HepG2 (cell line): ENCODE results near the gene CLIC3. TPM values are rescaled to one million over a fixed set of nuclear protein-coding genes. Genes with fewer than 3 reads are reported as not detected.

Experiments used
- ATAC-seq: fragments of 200-7000 bp; cut with Tn5 transposase; 3 replicates; pipeline ENCODE4 v1.9.1; 2020; ENCODE audit warnings: mild to moderate bottlenecking, moderate library complexity
- BruUV-seq: library from RNA; stranded (reverse); fragments of 400-500 nt; replicated peaks from 2 replicates; lab custom pipeline; 2021; lab: Mats Ljungman, UMichigan
- CTCF ChIA-PET: fragments of 300-600 bp; formaldehyde crosslinking; extraction: SDS; loops from one replicate; lab custom pipeline; 2021; ENCODE audit warnings: low total read pairs, inconsistent platforms, low intra/inter-chr PET ratio; lab: Yijun Ruan, JAX
- POLR2A ChIA-PET: fragments of 350-600 bp; sonication (Branson Sonifier 250); formaldehyde crosslinking; loops from one replicate; lab custom pipeline; 2020; ENCODE audit warnings: antibody characterized with exemption, inconsistent platforms; lab: Yijun Ruan, JAX
- DNase-seq: peaks from one replicate; pipeline ENCODE4 v3.0.0-alpha.2; 2015; ENCODE audit warnings: low spot score
- FAIRE-seq: peaks from 3 replicates; lab custom pipeline; 2011; peaks lifted over from hg19 to GRCh38; lab: Jason Lieb, UNC
- H2AFZ ChIP-seq: one replicate; pipeline ENCODE4 v1.6.1; 2011; ENCODE audit warnings: low read length, inconsistent platforms
- H3K27ac ChIP-seq: fragments of 300-600 bp; 3 replicates; pipeline ENCODE4 v1.8.0; 2011; ENCODE audit warnings: mixed run types, mild to moderate bottlenecking, mixed read lengths, low read length, inconsistent platforms; ENCODE audit not compliant: insufficient read depth; ENCODE audit errors: extremely low read length
- H3K27me3 ChIP-seq, 2 experiments: fragments of 200-600 bp in 1 of 2; 2 replicates in 1 of 2; 3 replicates in 1 of 2; pipeline versions ENCODE4 v1.6.0 to v1.8.0; 2011; ENCODE audit warnings: low read length in 2 of 2, mild to moderate bottlenecking in 2 of 2, moderate library complexity in 2 of 2, inconsistent platforms in 1 of 2; ENCODE audit not compliant: insufficient read depth in 2 of 2, control insufficient read depth in 1 of 2
- H3K36me3 ChIP-seq, 2 experiments: fragments of 200-600 bp in 1 of 2; replicated peaks in 1 of 2; 2 replicates in 1 of 2; 3 replicates in 1 of 2; pipeline versions ENCODE4 v1.5.1 to v1.8.0; 2011; ENCODE audit warnings: low read length in 2 of 2, inconsistent platforms in 1 of 2; ENCODE audit not compliant: insufficient read depth in 2 of 2, control insufficient read depth in 1 of 2
- H3K4me1 ChIP-seq: 2 replicates; pipeline ENCODE4 v1.5.1; 2012; ENCODE audit warnings: low read length, inconsistent platforms; ENCODE audit not compliant: insufficient read depth
- H3K4me2 ChIP-seq: 2 replicates; pipeline ENCODE4 v1.6.0; 2011; ENCODE audit warnings: low read depth, low read length, inconsistent platforms
- H3K4me3 ChIP-seq, 3 experiments: fragments of 200-600 bp in 1 of 3; sonication (generic), shearing (Covaris generic) in 1 of 3; replicated peaks in 1 of 3; 2 replicates each; pipeline ENCODE4 v1.5.1; 2011 to 2016; ENCODE audit warnings: low read length in 3 of 3, inconsistent platforms in 2 of 3, low read depth in 2 of 3, mild to moderate bottlenecking in 2 of 3, control low read depth in 1 of 3, mixed read lengths in 1 of 3; ENCODE audit not compliant: insufficient read depth in 1 of 3
- H3K79me2 ChIP-seq: one replicate; pipeline ENCODE4 v1.6.1; 2011; ENCODE audit warnings: low read length, inconsistent platforms; ENCODE audit not compliant: insufficient read depth
- H3K9ac ChIP-seq: 2 replicates; pipeline ENCODE4 v1.6.0; 2011; ENCODE audit warnings: mild to moderate bottlenecking, low read depth, low read length, inconsistent platforms; ENCODE audit not compliant: insufficient read depth
- H3K9me3 ChIP-seq: 2 replicates; pipeline ENCODE4 v1.5.1; 2012; ENCODE audit warnings: mild to moderate bottlenecking, low read length
- H4K20me1 ChIP-seq: 2 replicates; pipeline ENCODE4 v1.6.0; 2011; ENCODE audit warnings: inconsistent platforms, mild to moderate bottlenecking, low read length, moderate library complexity; ENCODE audit not compliant: insufficient read depth
- CBX1 ChIP-seq: IDR thresholded peaks from one replicate; pipeline ENCODE4 v1.6.1; 2016; ENCODE audit warnings: antibody characterized with exemption, low read depth
- HCFC1 ChIP-seq: fragments of 150-350 bp; IDR thresholded peaks from 2 replicates; pipeline ENCODE4 v1.6.1; 2014; ENCODE audit warnings: low read depth, low read length
- KLF15 ChIP-seq: sonication (generic); formaldehyde crosslinking; IDR thresholded peaks from 2 replicates; pipeline ENCODE4 v1.8.1; 2023; ENCODE audit warnings: borderline replicate concordance, mild to moderate bottlenecking, inconsistent platforms, missing genetic modification reagents, mixed read lengths
- POGZ ChIP-seq: sonication (generic); formaldehyde crosslinking; IDR thresholded peaks from 2 replicates; pipeline ENCODE4 v1.4.0; 2020; ENCODE audit warnings: mild to moderate bottlenecking, missing genetic modification reagents
- STAG1 ChIP-seq: sonication (generic); formaldehyde crosslinking; IDR thresholded peaks from 2 replicates; pipeline ENCODE4 v1.4.0; 2020; ENCODE audit warnings: missing genetic modification reagents
- ZEB1 ChIP-seq: IDR thresholded peaks from 2 replicates; pipeline ENCODE4 v1.6.1; 2012; ENCODE audit warnings: mild to moderate bottlenecking, low read depth, inconsistent platforms; ENCODE audit not compliant: insufficient replicate concordance
- ZMYM3 ChIP-seq: sonication (generic); formaldehyde crosslinking; IDR thresholded peaks from 2 replicates; pipeline ENCODE4 v1.5.1; 2020; ENCODE audit warnings: mild to moderate bottlenecking, missing genetic modification reagents
- ZNF138 ChIP-seq: sonication (generic); formaldehyde crosslinking; IDR thresholded peaks from 2 replicates; pipeline ENCODE4 v1.5.0; 2020; ENCODE audit warnings: mild to moderate bottlenecking, low read depth, missing genetic modification reagents
- ZNF331 ChIP-seq: sonication (generic); formaldehyde crosslinking; IDR thresholded peaks from 2 replicates; pipeline ENCODE4 v1.4.0; 2020; ENCODE audit warnings: missing genetic modification reagents
- ZNF382 ChIP-seq: sonication (generic); formaldehyde crosslinking; IDR thresholded peaks from 2 replicates; pipeline ENCODE4 v1.5.0; 2020; ENCODE audit warnings: missing genetic modification reagents, mild to moderate bottlenecking, borderline replicate concordance
- ZNF776 ChIP-seq: sonication (generic); formaldehyde crosslinking; IDR thresholded peaks from 2 replicates; pipeline ENCODE4 v1.4.0; 2020; ENCODE audit warnings: mild to moderate bottlenecking, missing genetic modification reagents
- ZNF850 ChIP-seq: sonication (generic); formaldehyde crosslinking; conservative IDR thresholded peaks from 2 replicates; pipeline ENCODE4 v1.9.0; 2021; ENCODE audit warnings: mild to moderate bottlenecking, missing genetic modification reagents
- WGBS: methylation state at CpG from one replicate; pipeline ENCODE4 v1.1.6; 2017; ENCODE audit warnings: low lambda C conversion rate; 5-methylcytosine and 5-hydroxymethylcytosine counted together
- in situ Hi-C: cut with HindIII; loops from 2 replicates; pipeline ENCODE4 v1.10.0; 2017; ENCODE audit warnings: low pct_unique_long_range_greater_than_20kb; ENCODE audit not compliant: extremely low pct_ligation_motif_present
- intact Hi-C: fragments of 100-400 bp; cut with micrococcal nuclease; formaldehyde crosslinking; loops from one replicate; pipeline ENCODE4 v1.10.0; 2022; ENCODE audit not compliant: unreplicated experiment
- polyA plus RNA-seq, 8 experiments: library from polyadenylated mRNA; depleted of rRNA in 3 of 8; stranded (reverse) in 7 of 8; unstranded in 1 of 8; fragments of >200 nt; fragmentation: Illumina TruSeq in 4 of 8; extraction: Trizol in 4 of 8; gene quantifications; 2 replicates each; pipeline versions ENCODE4 v1.2.1 to v1.2.3, GENCODE V29; 2011 to 2016; ENCODE audit warnings: low read depth in 4 of 8, missing spikeins in 1 of 8, mixed read lengths in 1 of 8; ENCODE audit not compliant: insufficient read depth in 1 of 8
- total RNA-seq, 5 experiments: library from RNA; depleted of rRNA; stranded (reverse); fragments of >200 nt; fragmentation: Illumina TruSeq; extraction: Trizol; gene quantifications; 2 replicates each; pipeline ENCODE4 v1.2.3, GENCODE V29; 2016; ENCODE audit warnings: low read depth in 1 of 5
- TF ChIP-seq, protein P1 (sequence below): sonication (generic); formaldehyde crosslinking; IDR thresholded peaks from 2 replicates; pipeline ENCODE4 v1.5.0; 2020; ENCODE audit warnings: missing genetic modification reagents, mild to moderate bottlenecking, borderline replicate concordance
- TF ChIP-seq, protein P2 (sequence below): IDR thresholded peaks from 2 replicates; pipeline ENCODE4 v1.6.1; 2016; ENCODE audit warnings: low read depth
- TF ChIP-seq, protein P3 (sequence below): sonication (generic); formaldehyde crosslinking; IDR thresholded peaks from 2 replicates; pipeline ENCODE4 v1.5.0; 2020; ENCODE audit warnings: missing genetic modification reagents
- TF ChIP-seq, protein P4 (sequence below): sonication (generic); formaldehyde crosslinking; IDR thresholded peaks from 2 replicates; pipeline ENCODE4 v1.9.0; 2021; ENCODE audit warnings: missing genetic modification reagents, mild to moderate bottlenecking, borderline replicate concordance
- TF ChIP-seq, protein P5 (sequence below): sonication (generic); formaldehyde crosslinking; conservative IDR thresholded peaks from 2 replicates; pipeline ENCODE4 v1.8.1; 2023; ENCODE audit warnings: missing genetic modification reagents
- TF ChIP-seq, protein P6 (sequence below): IDR thresholded peaks from 2 replicates; pipeline ENCODE4 v1.6.1; 2016; ENCODE audit warnings: low read depth, borderline replicate concordance

The CLIC3 gene
- total and polyA plus RNA-seq, 2 of the 13 experiments (the other 11 are each of a cell fraction or from before 2014, with no cell fraction given), result 0.51 to 1.5 TPM

DNA sequence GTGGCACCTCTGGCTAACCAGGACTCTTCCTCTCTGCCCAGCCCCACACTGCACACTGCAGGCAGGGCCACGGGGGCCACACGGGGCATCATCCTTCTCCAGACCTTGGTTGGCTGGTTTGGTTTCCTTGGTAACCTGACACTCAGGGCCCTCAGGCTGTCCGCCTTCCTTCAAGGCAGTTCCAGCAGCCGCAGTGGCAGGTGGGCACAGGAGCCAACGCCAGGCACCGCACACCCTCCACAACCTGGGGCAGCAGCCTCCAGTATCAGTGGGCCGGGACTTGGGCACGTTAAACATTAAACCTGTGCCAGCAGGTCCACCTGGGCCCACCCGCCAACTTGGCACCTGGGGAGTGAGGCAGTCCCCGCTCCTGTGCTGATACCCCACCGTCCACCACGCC is 47.7 kb upstream of the CLIC3 start:
- FAIRE-seq, result no peak
- Histone ChIP-seq H3K4me1 (peaks cover 25% of the 10 kb centered on the region), H3K36me3 (no peaks in the 10 kb centered on the region), H3K4me3 (no peak overlapping the region), H3K27me3 (peaks cover 3 to 27% of the 10 kb centered on the region in 2 experiments; a peak in 4 of 5 replicates), H3K79me2 (no peaks in the 10 kb centered on the region), H3K9me3 (no peaks in the 10 kb centered on the region), H3K4me2 (peak overlapping the region; percentile 84; the same call in 1 of the 2 replicates), H4K20me1 (peaks cover 3% of the 10 kb centered on the region; the same call in 1 of the 2 replicates), H2AFZ (no peak overlapping the region), H3K9ac (no peak overlapping the region), H3K27ac (no peak overlapping the region)
- intact Hi-C loops, result no loop called here
- ChIA-PET CTCF (no interaction called here), POLR2A (no interaction called here)
- no peak for DNase-seq
- in situ Hi-C loops, result loop anchor here (10.0 kb wide), 1 partner anchor 269 kb away; no protein-coding TSS in a partner anchor
- no TSS peak for BruUV-seq
- no peak for ATAC-seq
- WGBS, result 78% methylated on average over 3 of the region's 12 CpGs
- TF ChIP-seq KLF15 (CRISPR knock-in tag) (no peak), ZNF850 (CRISPR knock-in tag) (no peak), POGZ (no peak), STAG1 (CRISPR knock-in tag) (no peak), ZNF382 (no peak), ZMYM3 (CRISPR knock-in tag) (no peak), ZNF331 (CRISPR knock-in tag) (no peak), CBX1 (no peak), ZEB1 (no peak), HCFC1 (no peak), ZNF776 (CRISPR knock-in tag) (no peak), ZNF138 (CRISPR knock-in tag) (no peak)
- TF ChIP-seq, protein P1, sequence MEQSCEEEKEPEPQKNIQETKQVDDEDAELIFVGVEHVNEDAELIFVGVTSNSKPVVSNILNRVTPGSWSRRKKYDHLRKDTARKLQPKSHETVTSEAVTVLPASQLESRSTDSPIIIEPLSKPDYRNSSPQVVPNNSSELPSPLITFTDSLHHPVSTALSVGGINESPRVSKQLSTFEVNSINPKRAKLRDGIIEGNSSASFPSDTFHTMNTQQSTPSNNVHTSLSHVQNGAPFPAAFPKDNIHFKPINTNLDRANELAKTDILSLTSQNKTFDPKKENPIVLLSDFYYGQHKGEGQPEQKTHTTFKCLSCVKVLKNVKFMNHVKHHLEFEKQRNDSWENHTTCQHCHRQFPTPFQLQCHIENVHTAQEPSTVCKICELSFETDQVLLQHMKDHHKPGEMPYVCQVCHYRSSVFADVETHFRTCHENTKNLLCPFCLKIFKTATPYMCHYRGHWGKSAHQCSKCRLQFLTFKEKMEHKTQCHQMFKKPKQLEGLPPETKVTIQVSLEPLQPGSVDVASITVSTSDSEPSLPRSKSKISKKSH (CRISPR knock-in tag), result no peak
- TF ChIP-seq, protein P2, sequence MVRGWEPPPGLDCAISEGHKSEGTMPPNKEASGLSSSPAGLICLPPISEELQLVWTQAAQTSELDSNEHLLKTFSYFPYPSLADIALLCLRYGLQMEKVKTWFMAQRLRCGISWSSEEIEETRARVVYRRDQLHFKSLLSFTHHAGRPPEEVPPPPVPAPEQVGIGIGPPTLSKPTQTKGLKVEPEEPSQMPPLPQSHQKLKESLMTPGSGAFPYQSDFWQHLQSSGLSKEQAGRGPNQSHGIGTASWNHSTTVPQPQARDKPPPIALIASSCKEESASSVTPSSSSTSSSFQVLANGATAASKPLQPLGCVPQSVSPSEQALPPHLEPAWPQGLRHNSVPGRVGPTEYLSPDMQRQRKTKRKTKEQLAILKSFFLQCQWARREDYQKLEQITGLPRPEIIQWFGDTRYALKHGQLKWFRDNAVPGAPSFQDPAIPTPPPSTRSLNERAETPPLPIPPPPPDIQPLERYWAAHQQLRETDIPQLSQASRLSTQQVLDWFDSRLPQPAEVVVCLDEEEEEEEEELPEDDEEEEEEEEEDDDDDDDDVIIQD (CRISPR knock-in tag), result no peak
- TF ChIP-seq, protein P3, sequence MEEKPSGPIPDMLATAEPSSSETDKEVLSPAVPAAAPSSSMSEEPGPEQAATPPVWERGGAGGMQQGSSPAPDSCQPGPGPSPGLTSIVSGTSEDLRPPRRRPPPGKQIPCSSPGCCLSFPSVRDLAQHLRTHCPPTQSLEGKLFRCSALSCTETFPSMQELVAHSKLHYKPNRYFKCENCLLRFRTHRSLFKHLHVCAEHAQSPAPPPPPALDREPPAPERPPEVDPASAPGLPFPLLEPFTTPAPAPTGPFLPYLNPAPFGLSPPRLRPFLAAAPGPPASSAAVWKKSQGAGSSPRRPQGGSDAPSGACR (CRISPR knock-in tag), result no peak
- TF ChIP-seq, protein P4, sequence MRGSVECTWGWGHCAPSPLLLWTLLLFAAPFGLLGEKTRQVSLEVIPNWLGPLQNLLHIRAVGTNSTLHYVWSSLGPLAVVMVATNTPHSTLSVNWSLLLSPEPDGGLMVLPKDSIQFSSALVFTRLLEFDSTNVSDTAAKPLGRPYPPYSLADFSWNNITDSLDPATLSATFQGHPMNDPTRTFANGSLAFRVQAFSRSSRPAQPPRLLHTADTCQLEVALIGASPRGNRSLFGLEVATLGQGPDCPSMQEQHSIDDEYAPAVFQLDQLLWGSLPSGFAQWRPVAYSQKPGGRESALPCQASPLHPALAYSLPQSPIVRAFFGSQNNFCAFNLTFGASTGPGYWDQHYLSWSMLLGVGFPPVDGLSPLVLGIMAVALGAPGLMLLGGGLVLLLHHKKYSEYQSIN (CRISPR knock-in tag), result no peak
- TF ChIP-seq, protein P5, sequence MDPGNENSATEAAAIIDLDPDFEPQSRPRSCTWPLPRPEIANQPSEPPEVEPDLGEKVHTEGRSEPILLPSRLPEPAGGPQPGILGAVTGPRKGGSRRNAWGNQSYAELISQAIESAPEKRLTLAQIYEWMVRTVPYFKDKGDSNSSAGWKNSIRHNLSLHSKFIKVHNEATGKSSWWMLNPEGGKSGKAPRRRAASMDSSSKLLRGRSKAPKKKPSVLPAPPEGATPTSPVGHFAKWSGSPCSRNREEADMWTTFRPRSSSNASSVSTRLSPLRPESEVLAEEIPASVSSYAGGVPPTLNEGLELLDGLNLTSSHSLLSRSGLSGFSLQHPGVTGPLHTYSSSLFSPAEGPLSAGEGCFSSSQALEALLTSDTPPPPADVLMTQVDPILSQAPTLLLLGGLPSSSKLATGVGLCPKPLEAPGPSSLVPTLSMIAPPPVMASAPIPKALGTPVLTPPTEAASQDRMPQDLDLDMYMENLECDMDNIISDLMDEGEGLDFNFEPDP (CRISPR knock-in tag), result no peak
- TF ChIP-seq, protein P6, sequence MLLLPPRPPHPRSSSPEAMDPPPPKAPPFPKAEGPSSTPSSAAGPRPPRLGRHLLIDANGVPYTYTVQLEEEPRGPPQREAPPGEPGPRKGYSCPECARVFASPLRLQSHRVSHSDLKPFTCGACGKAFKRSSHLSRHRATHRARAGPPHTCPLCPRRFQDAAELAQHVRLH (CRISPR knock-in tag), result no peak
